COLO829 (cell line): ENCODE results near the gene RARB.

ENCODE experiments used
- DNase-seq: peaks from one replicate; pipeline ENCODE4 v3.0.0; 2012; ENCODE audit warnings: low spot score

RARB gene

GRCh38 chr3:25578059-25578458, 150.0 kb downstream of the RARB start:
- no peak for DNase-seq

- DNase-seq, result no peak
Observed at GRCh38 chr3:25580534-25580933, 152.5 kb downstream of the RARB start.

- DNase-seq, result no peak
Observed at GRCh38 chr3:25581335-25581734, 153.3 kb downstream of the RARB start.

- DNase-seq, result no peak
Observed at GRCh38 chr3:25581823-25582222, 153.8 kb downstream of the RARB start.

- DNase-seq, result peak; percentile 94
Observed at GRCh38 chr3:25582242-25582641, 154.2 kb downstream of the RARB start.

GRCh38 chr3:25583343-25583742, 155.3 kb downstream of the RARB start:
- no peak for DNase-seq

GRCh38 chr3:25584011-25584789, 156.1 kb downstream of the RARB start:
- DNase-seq, result no peak

GRCh38 chr3:25585361-25586166, 157.5 kb downstream of the RARB start:
- DNase-seq, result peak; percentile 99

GRCh38 chr3:25586167-25586505, 158.1 kb downstream of the RARB start:
- DNase-seq, result no peak

- DNase-seq, result no peak
Observed at GRCh38 chr3:25586553-25586952, 158.5 kb downstream of the RARB start.

GRCh38 chr3:25587094-25587493, 159.0 kb downstream of the RARB start:
- DNase-seq, result no peak

- DNase-seq, result no peak
Observed at GRCh38 chr3:25587526-25587925, 159.5 kb downstream of the RARB start.

- DNase-seq, result no peak
Observed at GRCh38 chr3:25587975-25588374, 159.9 kb downstream of the RARB start.

GRCh38 chr3:25588441-25589103, 160.5 kb downstream of the RARB start:
- DNase-seq, result no peak

- peak; percentile 57 for DNase-seq
Observed at GRCh38 chr3:25589104-25589782, 161.2 kb downstream of the RARB start.

GRCh38 chr3:25589783-25590258, 161.8 kb downstream of the RARB start:
- DNase-seq, result peak; percentile 99

- DNase-seq, result no peak
Observed at GRCh38 chr3:25592510-25592968, 164.5 kb downstream of the RARB start.

- DNase-seq, result no peak
Observed at GRCh38 chr3:25593001-25593400, 164.9 kb downstream of the RARB start.

- DNase-seq, result peak; percentile 81
Observed at GRCh38 chr3:25594007-25594502, 166.0 kb downstream of the RARB start.

GRCh38 chr3:25597535-25598101, 169.6 kb downstream of the RARB start:
- no peak for DNase-seq

- DNase-seq, result peak; percentile 68
Observed at GRCh38 chr3:25603703-25604102, 175.6 kb downstream of the RARB start.
